Astrocyte of the cerebellum (primary cell): Measurements from ENCODE around the gene SPON1.

ENCODE experiments used
- DNase-seq: peaks from one replicate; pipeline ENCODE4 v3.0.0-alpha.2; 2011; ENCODE audit warnings: low read depth
- H3K4me3 ChIP-seq: 2 replicates; pipeline ENCODE4 v1.5.1; 2011; ENCODE audit warnings: mild to moderate bottlenecking, low read depth, low read length, moderate library complexity
- CTCF ChIP-seq: IDR thresholded peaks from 2 replicates; pipeline ENCODE4 v1.5.1; 2012; ENCODE audit warnings: low read length, low read depth, moderate library complexity, mild to moderate bottlenecking; ENCODE audit errors: missing control alignments
- in situ Hi-C: cut with HindIII; loops from 2 replicates; pipeline ENCODE4 v1.10.0; 2017; ENCODE audit warnings: low sequenced_read_pairs

SPON1 gene

GRCh38 chr11:14315130-14315529, 352.6 kb downstream of the SPON1 start:
- H3K4me3 ChIP-seq: no peak overlapping the region

More at GRCh38 chr11:14315130-14315529, 352.6 kb downstream of the SPON1 start:
- TF ChIP-seq CTCF: no peak
- in situ Hi-C loops: loop anchor here (5.0 kb wide), 2 partner anchors 52 to 102 kb away; no protein-coding TSS in a partner anchor
- no peak for DNase-seq
